ENCODE results near the gene RPS16.

RPS16 gene

GRCh38 chr19:39405958-39406655 lies 29.6 kb downstream of the RPS16 start:
- DNase-seq: peak; percentile 91 to 93

- peak in 1 of 2 donors; percentile 17 for DNase-seq
These were observed 30.3 kb downstream of the RPS16 start for GRCh38 chr19:39405261-39405957.

- peak; percentile 94 to 95 for DNase-seq
These were observed 32.1 kb downstream of the RPS16 start for GRCh38 chr19:39403331-39404312.

GRCh38 chr19:39402346-39403300 lies 33.1 kb downstream of the RPS16 start:
- DNase-seq: peak; percentile 80 to 88

GRCh38 chr19:39401549-39402345 lies 34.0 kb downstream of the RPS16 start:
- peak; percentile 73 to 79 for DNase-seq

- DNase-seq: no peak
These were observed 34.6 kb downstream of the RPS16 start for GRCh38 chr19:39401070-39401548.

GRCh38 chr19:39400061-39400460 lies 35.7 kb downstream of the RPS16 start:
- no peak for DNase-seq

GRCh38 chr19:39399668-39400050 lies 36.1 kb downstream of the RPS16 start:
- no peak for DNase-seq

- DNase-seq: peak; percentile 47 to 59
These were observed 37.4 kb downstream of the RPS16 start for GRCh38 chr19:39398297-39398864.

GRCh38 chr19:39397360-39398296 lies 38.1 kb downstream of the RPS16 start:
- DNase-seq: peak; percentile 90 to 96

GRCh38 chr19:39390751-39391437 lies 44.9 kb downstream of the RPS16 start, which contains the start of the genes MED29 and PAF1:
Gene MED29 (plus strand): TSS chr19:39391378. CDS start chr19:39391423, 45 bp downstream.
Gene PAF1 (minus strand): TSS chr19:39391106. CDS start chr19:39390864, 242 bp downstream.
- peak; percentile 93 to 96 for DNase-seq

- peak; percentile 83 to 86 for DNase-seq
These were observed 45.3 kb downstream of the RPS16 start for GRCh38 chr19:39390451-39390750.

- no peak for DNase-seq
These were observed 45.9 kb downstream of the RPS16 start for GRCh38 chr19:39389631-39390414.

- no peak for DNase-seq
These were observed 47.1 kb downstream of the RPS16 start for GRCh38 chr19:39388657-39389056.

- no peak for DNase-seq
These were observed 49.2 kb downstream of the RPS16 start for GRCh38 chr19:39386557-39386956.

- no peak for DNase-seq
These were observed 49.9 kb downstream of the RPS16 start for GRCh38 chr19:39385629-39386411.
